Adrenal gland (tissue), 12 donors: ENCODE data around the gene UGT1A10. TPM values are rescaled to one million over a fixed set of nuclear protein-coding genes. Genes with fewer than 3 reads are reported as not detected.

Source experiments
- DNase-seq, 7 donors: peaks; one replicate each; pipeline ENCODE4 v3.0.0-alpha.2; 2019 to 2020
- H3K27ac ChIP-seq, 5 donors: fragments of 200-600 bp; sonication (generic) in 4 of 5; 1 replicate in 3 of 5; 2 replicates in 2 of 5; pipeline versions ENCODE4 v1.5.1 to v1.8.0; 2016 to 2020; ENCODE audit warnings: mild to moderate bottlenecking in 1 of 5
- H3K27me3 ChIP-seq: fragments of 200-600 bp; 2 replicates; pipeline ENCODE4 v1.8.0; 2021
- H3K36me3 ChIP-seq, 2 donors: fragments of 200-600 bp; replicated peaks in 1 of 2; 1 replicate in 1 of 2; 2 replicates in 1 of 2; pipeline versions ENCODE4 v1.5.1 to v1.8.0; 2018 to 2022
- H3K4me1 ChIP-seq, 2 donors: fragments of 200-600 bp; replicated peaks in 1 of 2; 1 replicate in 1 of 2; 2 replicates in 1 of 2; pipeline versions ENCODE4 v1.5.1 to v1.8.0; 2018 to 2021
- H3K4me3 ChIP-seq, 4 donors: fragments of 200-600 bp; sonication (generic) in 3 of 4; one replicate each; pipeline ENCODE4 v1.5.1; 2016 to 2018
- H3K9me3 ChIP-seq, 3 donors: fragments of 200-600 bp; sonication (generic) in 1 of 3; replicated peaks in 1 of 3; 1 replicate in 2 of 3; 2 replicates in 1 of 3; pipeline versions ENCODE4 v1.5.1 to v1.8.0; 2016 to 2021
- POLR2A ChIP-seq, 2 donors: fragments of 450-650 bp; IDR thresholded peaks; one replicate each; pipeline ENCODE4 v1.6.1; 2017; ENCODE audit warnings: antibody characterized with exemption in 2 of 2, mild to moderate bottlenecking in 2 of 2, moderate library complexity in 1 of 2
- WGBS, 4 donors: extraction: QIAGEN DNeasy Blood & Tissue Kit in 2 of 4; methylation state at CpG; one replicate each; pipeline versions ENCODE4 v1.1.5 to v1.1.7; 2013 to 2017; 5-methylcytosine and 5-hydroxymethylcytosine counted together
- intact Hi-C, 2 donors: fragments of 100-400 bp; cut with DNase I; formaldehyde crosslinking; loops; one replicate each; pipeline versions ENCODE4 v1.14.1 to v1.15.0; 2022 to 2023
- polyA plus RNA-seq, 3 donors: library from polyadenylated mRNA; stranded (reverse); fragments of 200-250 nt in 2 of 3; fragments of 350-450 nt in 1 of 3; fragmentation: Illumina TruSeq in 1 of 3; extraction: RNeasy Lipid Tissue Mini Kit (QIAGEN cat#74804) in 1 of 3; gene quantifications; one replicate each; pipeline ENCODE4 v1.2.3, GENCODE V29; 2013 to 2014
- total RNA-seq, 9 donors: library from RNA; depleted of rRNA in 4 of 9; stranded (reverse); fragments of >200 nt in 4 of 9; fragments of 120-200 nt in 1 of 9; fragmentation: NEBNext Ultra II Directional in 1 of 9; extraction: Animal tissue kit (Norgen Biotek cat#: 25700) in 1 of 9; gene quantifications; one replicate each; pipeline versions ENCODE4 v1.1.0 to v1.2.4, GENCODE V29; 2013 to 2023
- TF ChIP-seq, protein P1 (sequence below), 6 experiments: fragments of 450-650 bp in 4 of 6; fragments of 200-600 bp in 2 of 6; sonication (generic) in 1 of 6; IDR thresholded peaks; 1 replicate in 5 of 6; 2 replicates in 1 of 6; pipeline versions ENCODE4 v1.5.1 to v1.8.0; 2016 to 2021; ENCODE audit warnings: antibody characterized with exemption in 6 of 6, mild to moderate bottlenecking in 2 of 6, moderate library complexity in 1 of 6
- donor health status: healthy with polysubstance abuse.
- donor health status: Bipolar disorder and iron deficiency.
- donor health status: DM: yes; HTN: yes; CAD: no.
- donor health status: DM: no; HTN: no; CAD: no.
- donor health status: DM: no; HTN: no; CAD: no.
- donor health status: DM: yes; HTN: yes; CAD: no.

The UGT1A10 gene
- total and polyA plus RNA-seq, 12 donors = not detected

DNA sequence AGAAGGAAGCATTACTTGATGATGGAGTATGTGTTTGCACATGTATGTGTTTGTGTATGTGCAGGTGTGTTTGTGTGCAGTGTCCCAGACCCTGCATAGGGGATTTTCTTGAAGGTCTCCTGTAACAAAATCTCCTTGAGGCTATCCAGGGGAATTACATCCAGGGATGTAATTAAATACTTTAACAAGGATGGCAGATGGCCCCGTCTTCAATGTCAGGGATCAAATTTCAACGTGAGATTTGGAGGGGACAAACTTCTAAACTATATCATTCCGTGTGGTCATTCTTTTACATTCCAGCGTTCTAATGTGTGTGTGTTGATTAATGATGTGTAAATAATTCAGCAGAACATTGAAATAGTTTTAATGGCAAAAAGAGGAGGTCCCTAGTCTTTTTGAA lies 38.7 kb downstream of the UGT1A10 start:
- no peak overlapping the region for H3K4me3 ChIP-seq
- TF ChIP-seq, protein P1, sequence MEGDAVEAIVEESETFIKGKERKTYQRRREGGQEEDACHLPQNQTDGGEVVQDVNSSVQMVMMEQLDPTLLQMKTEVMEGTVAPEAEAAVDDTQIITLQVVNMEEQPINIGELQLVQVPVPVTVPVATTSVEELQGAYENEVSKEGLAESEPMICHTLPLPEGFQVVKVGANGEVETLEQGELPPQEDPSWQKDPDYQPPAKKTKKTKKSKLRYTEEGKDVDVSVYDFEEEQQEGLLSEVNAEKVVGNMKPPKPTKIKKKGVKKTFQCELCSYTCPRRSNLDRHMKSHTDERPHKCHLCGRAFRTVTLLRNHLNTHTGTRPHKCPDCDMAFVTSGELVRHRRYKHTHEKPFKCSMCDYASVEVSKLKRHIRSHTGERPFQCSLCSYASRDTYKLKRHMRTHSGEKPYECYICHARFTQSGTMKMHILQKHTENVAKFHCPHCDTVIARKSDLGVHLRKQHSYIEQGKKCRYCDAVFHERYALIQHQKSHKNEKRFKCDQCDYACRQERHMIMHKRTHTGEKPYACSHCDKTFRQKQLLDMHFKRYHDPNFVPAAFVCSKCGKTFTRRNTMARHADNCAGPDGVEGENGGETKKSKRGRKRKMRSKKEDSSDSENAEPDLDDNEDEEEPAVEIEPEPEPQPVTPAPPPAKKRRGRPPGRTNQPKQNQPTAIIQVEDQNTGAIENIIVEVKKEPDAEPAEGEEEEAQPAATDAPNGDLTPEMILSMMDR (IDR thresholded peaks at IDR 0.05) = no peak
- TF ChIP-seq POLR2A (IDR thresholded peaks at IDR 0.05) = no peak
- H3K9me3 ChIP-seq = no peaks in the 10 kb centered on the region
- no peaks in the 10 kb centered on the region for H3K4me1 ChIP-seq
- DNase-seq = no peak
- no peak overlapping the region for H3K27ac ChIP-seq
- WGBS, 4 donors = 35 to 38% (median 36%) methylated on average over 4 of the region's 4 CpGs
- H3K36me3 ChIP-seq = no peaks in the 10 kb centered on the region
- peaks cover 12% of the 10 kb centered on the region for H3K27me3 ChIP-seq
- intact Hi-C loops = no loop called here

DNA sequence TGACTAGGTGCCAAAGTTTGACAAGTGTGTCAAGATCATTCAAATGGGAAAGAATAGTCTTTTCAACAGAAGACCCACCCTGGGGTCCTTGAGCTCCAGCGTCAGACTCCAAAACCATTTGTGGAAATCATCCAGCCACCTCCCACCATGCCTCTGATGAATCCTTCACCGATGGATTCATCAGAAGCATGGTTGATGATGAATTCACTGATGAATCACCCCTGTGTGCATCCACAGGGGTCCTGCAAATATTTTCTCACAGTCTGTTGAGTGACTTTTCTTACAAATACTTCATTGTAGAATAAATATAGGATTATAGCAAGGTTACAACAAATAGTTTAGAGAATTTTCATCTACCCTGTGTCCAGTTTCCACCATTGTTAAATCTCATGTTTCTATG lies 39.8 kb downstream of the UGT1A10 start:
- peaks cover 12% of the 10 kb centered on the region for H3K27me3 ChIP-seq
- WGBS, 4 donors = 71 to 83% (median 76%) methylated on average over 2 of the region's 2 CpGs
- H3K4me3 ChIP-seq = no peak overlapping the region
- no peak for DNase-seq
- H3K4me1 ChIP-seq = no peaks in the 10 kb centered on the region
- TF ChIP-seq POLR2A (IDR thresholded peaks at IDR 0.05) = no peak
- TF ChIP-seq, protein P1 (IDR thresholded peaks at IDR 0.05) = no peak
- intact Hi-C loops = no loop called here
- H3K9me3 ChIP-seq = no peaks in the 10 kb centered on the region
- no peak overlapping the region for H3K27ac ChIP-seq
- H3K36me3 ChIP-seq = no peaks in the 10 kb centered on the region

DNA sequence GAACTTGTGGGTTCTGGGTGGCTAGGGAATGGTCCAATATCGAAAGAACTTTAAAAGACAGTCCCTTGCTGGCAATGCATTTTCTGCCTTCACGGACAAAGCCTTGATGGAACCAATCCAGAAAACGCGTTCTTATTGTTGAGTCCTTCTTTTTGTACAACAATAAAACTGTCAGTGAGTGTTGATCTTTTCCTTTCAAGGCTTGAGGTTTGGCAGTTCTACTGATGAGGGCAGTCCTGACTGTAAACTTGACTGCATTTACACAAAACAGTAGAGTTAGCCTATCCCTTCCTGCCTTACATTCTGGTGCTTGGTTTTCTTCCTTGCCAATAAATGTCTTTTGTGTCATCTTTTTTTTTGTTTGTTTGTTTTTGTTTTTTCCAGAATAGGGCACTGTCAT lies 42.9 kb downstream of the UGT1A10 start:
- H3K27ac ChIP-seq = no peak overlapping the region
- H3K4me3 ChIP-seq = no peak overlapping the region
- TF ChIP-seq, protein P1 (IDR thresholded peaks at IDR 0.05) = no peak
- TF ChIP-seq POLR2A (IDR thresholded peaks at IDR 0.05) = no peak
- no peaks in the 10 kb centered on the region for H3K9me3 ChIP-seq
- H3K36me3 ChIP-seq = no peaks in the 10 kb centered on the region
- no peak for DNase-seq
- WGBS, 4 donors = 61 to 68% (median 63%) methylated on average over 4 of the region's 4 CpGs
- intact Hi-C loops = no loop called here
- peaks cover 8% of the 10 kb centered on the region for H3K27me3 ChIP-seq
- no peaks in the 10 kb centered on the region for H3K4me1 ChIP-seq

DNA sequence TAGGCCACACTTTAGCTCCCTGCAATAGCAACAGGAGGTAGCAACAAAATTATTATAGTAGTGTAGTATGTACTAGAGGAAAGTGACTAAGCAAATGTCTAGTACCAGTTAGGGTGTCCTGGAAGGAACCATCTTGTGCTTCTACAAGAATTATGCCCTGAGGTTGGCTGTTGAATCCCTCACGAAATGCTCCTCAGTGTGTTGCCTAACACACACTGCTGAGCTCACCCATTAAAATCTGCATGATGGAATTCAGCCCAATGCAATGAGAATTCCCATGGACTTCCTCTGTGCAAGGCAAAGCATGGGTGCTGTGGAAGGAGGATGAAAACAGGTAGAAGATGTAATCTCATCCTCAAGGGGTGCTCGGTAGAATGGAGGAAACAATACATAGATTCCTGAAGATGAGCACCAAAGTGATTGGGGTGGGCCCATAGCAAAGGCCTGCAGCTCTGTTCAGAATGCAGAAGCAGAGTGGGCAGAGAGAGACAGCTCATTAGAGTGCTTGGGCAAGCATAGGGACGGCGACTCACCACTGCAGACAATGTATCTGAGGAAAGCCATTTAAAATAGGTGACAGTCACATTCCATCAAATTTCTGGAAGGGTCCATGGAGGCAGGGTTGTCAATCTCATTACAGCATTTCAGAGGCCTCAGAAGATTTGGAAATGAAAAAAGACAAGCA lies 44.3 kb downstream of the UGT1A10 start:
- H3K27ac ChIP-seq = no peak overlapping the region
- TF ChIP-seq, protein P1 (IDR thresholded peaks at IDR 0.05) = no peak
- TF ChIP-seq POLR2A (IDR thresholded peaks at IDR 0.05) = no peak
- intact Hi-C loops = no loop called here
- H3K9me3 ChIP-seq = no peaks in the 10 kb centered on the region
- no peaks in the 10 kb centered on the region for H3K36me3 ChIP-seq
- no peak for DNase-seq
- H3K4me1 ChIP-seq = no peaks in the 10 kb centered on the region
- H3K4me3 ChIP-seq = no peak overlapping the region
- WGBS, 4 donors = 81 to 87% (median 84%) methylated on average over 4 of the region's 4 CpGs
- H3K27me3 ChIP-seq = peaks cover 7% of the 10 kb centered on the region
